WI38 (cell line): ENCODE results near the gene EML2.
"Not testable (repeated sequence)": the region's sequence is repeated elsewhere in the genome, so short reads cannot be mapped to it uniquely, and the experiment has no call there.

Experiments
- H3K4me3 ChIP-seq: 2 replicates; pipeline ENCODE4 v1.5.1; 2011; ENCODE audit warnings: low read depth, mild to moderate bottlenecking, control low read depth, low read length
- CTCF ChIP-seq: IDR thresholded peaks from 2 replicates; pipeline ENCODE4 v1.5.1; 2012; ENCODE audit warnings: low read depth, mild to moderate bottlenecking, control low read depth, low read length

EML2 gene

GRCh38 chr19:45638930-45639729, at the start of gene EML2:
EML2 (minus strand) TSS chr19:45639397; CDS start chr19:45639376, 21 bp downstream.
- no peak for TF ChIP-seq CTCF
- H3K4me3 ChIP-seq, result peak within 1 kb of the TSS; percentile 72

GRCh38 chr19:45687599-45687998, 48.4 kb upstream of the EML2 start:
- no peak overlapping the region for H3K4me3 ChIP-seq
- TF ChIP-seq CTCF, result no peak

- H3K4me3 ChIP-seq, result not testable (repeated sequence)
Observed at GRCh38 chr19:45685045-45685444, 45.8 kb upstream of the EML2 start.

- TF ChIP-seq CTCF, result no peak
- no peak overlapping the region for H3K4me3 ChIP-seq
Observed at GRCh38 chr19:45682908-45683307, 43.7 kb upstream of the EML2 start.

- TF ChIP-seq CTCF, result no peak
- H3K4me3 ChIP-seq, result no peak overlapping the region
Observed at GRCh38 chr19:45682117-45682516, 42.9 kb upstream of the EML2 start.

- peak; percentile 97 for TF ChIP-seq CTCF
- peak overlapping the region; percentile 40 for H3K4me3 ChIP-seq
Observed at GRCh38 chr19:45681391-45682015, 42.3 kb upstream of the EML2 start.

GRCh38 chr19:45677351-45678230, 38.4 kb upstream of the EML2 start:
- peak overlapping the region; percentile 35; the same call in 1 of the 2 replicates for H3K4me3 ChIP-seq
- peak; percentile 14; the same call in 1 of the 2 replicates for TF ChIP-seq CTCF
